MM.1S (cell line): Measurements from ENCODE around the gene CCDC134.

Experiments
- DNase-seq: peaks from one replicate; pipeline ENCODE4 v3.0.0-alpha.2; 2015
- H2AFZ ChIP-seq: fragments of 300-600 bp; sonication (generic); 2 replicates; pipeline ENCODE4 v1.6.0; 2016; ENCODE audit warnings: antibody characterized with exemption, low read length
- H3F3A ChIP-seq: fragments of 300-600 bp; sonication (generic); 2 replicates; pipeline ENCODE4 v1.6.1; 2016; ENCODE audit warnings: mild to moderate bottlenecking, antibody characterized with exemption, low read length, moderate library complexity, mixed read lengths; ENCODE audit not compliant: insufficient read depth
- H3K27ac ChIP-seq: fragments of 300-600 bp; sonication (generic); 2 replicates; pipeline ENCODE4 v1.5.1; 2016; ENCODE audit warnings: mild to moderate bottlenecking, low read length
- H3K27me3 ChIP-seq: fragments of 300-600 bp; sonication (generic); replicated peaks from 2 replicates; pipeline ENCODE4 v1.6.0; 2016; ENCODE audit warnings: low read length; ENCODE audit not compliant: insufficient read depth
- H3K36me3 ChIP-seq: fragments of 300-600 bp; sonication (generic); replicated peaks from 2 replicates; pipeline ENCODE4 v1.6.1; 2016; ENCODE audit warnings: mild to moderate bottlenecking, low read length, mixed read lengths; ENCODE audit not compliant: insufficient read depth
- H3K4me1 ChIP-seq: fragments of 300-600 bp; sonication (generic); 2 replicates; pipeline ENCODE4 v1.6.1; 2016; ENCODE audit warnings: low read length, mixed read lengths
- H3K4me2 ChIP-seq: fragments of 300-600 bp; sonication (generic); 2 replicates; pipeline ENCODE4 v1.6.0; 2016; ENCODE audit warnings: low read depth, low read length
- H3K4me3 ChIP-seq: fragments of 300-600 bp; sonication (generic); 2 replicates; pipeline ENCODE4 v1.5.1; 2016; ENCODE audit warnings: low read length, mixed read lengths
- H3K79me2 ChIP-seq: fragments of 300-600 bp; sonication (generic); 2 replicates; pipeline ENCODE4 v1.6.1; 2016; ENCODE audit warnings: mixed run types, low read length, mixed read lengths
- H3K9ac ChIP-seq: fragments of 300-600 bp; sonication (generic); 2 replicates; pipeline ENCODE4 v1.6.1; 2016; ENCODE audit warnings: low read length, mixed read lengths
- H3K9me2 ChIP-seq: fragments of 300-600 bp; sonication (generic); replicated peaks from 2 replicates; pipeline ENCODE4 v1.6.1; 2016; ENCODE audit warnings: mild to moderate bottlenecking, low read length, mixed read lengths; ENCODE audit not compliant: insufficient read depth
- H3K9me3 ChIP-seq: fragments of 300-600 bp; sonication (generic); replicated peaks from 2 replicates; pipeline ENCODE4 v1.6.1; 2016; ENCODE audit warnings: mild to moderate bottlenecking, low read length, mixed read lengths; ENCODE audit not compliant: insufficient read depth
- H4K20me1 ChIP-seq: fragments of 300-600 bp; sonication (generic); 2 replicates; pipeline ENCODE4 v1.6.1; 2016; ENCODE audit warnings: mild to moderate bottlenecking, low read length, moderate library complexity, mixed read lengths; ENCODE audit not compliant: insufficient read depth
- EZH2 ChIP-seq: fragments of 300-600 bp; sonication (generic); optimal IDR thresholded peaks from 2 replicates; pipeline ENCODE3; 2017; ENCODE audit warnings: low read depth, mild to moderate bottlenecking, antibody characterized with exemption, low read length, mixed read lengths
- EZH2phosphoT487 ChIP-seq: fragments of 300-600 bp; sonication (generic); IDR thresholded peaks from 2 replicates; pipeline ENCODE4 v1.6.1; 2018; ENCODE audit warnings: antibody characterized with exemption, low read length
- TF ChIP-seq, protein P1 (sequence below): fragments of 300-600 bp; sonication (generic); IDR thresholded peaks from 2 replicates; pipeline ENCODE4 v1.5.1; 2016; ENCODE audit warnings: antibody characterized with exemption, low read length, mixed read lengths

Gene CCDC134

GRCh38 chr22:41820447-41820846, 20.0 kb downstream of the CCDC134 start:
- Histone ChIP-seq H3K4me1 (no peaks in the 10 kb centered on the region), H2AFZ (no peak overlapping the region), H3K79me2 (peaks cover 5% of the 10 kb centered on the region; the same call in 1 of the 2 replicates), H3K9me2 (no peaks in the 10 kb centered on the region), H3K36me3 (no peaks in the 10 kb centered on the region), H3K4me3 (no peak overlapping the region), H3F3A (no peaks in the 10 kb centered on the region), H3K27ac (no peak overlapping the region), H3K27me3 (no peaks in the 10 kb centered on the region), H3K9me3 (no peaks in the 10 kb centered on the region), H4K20me1 (no peaks in the 10 kb centered on the region), H3K4me2 (no peak overlapping the region), H3K9ac (no peak overlapping the region)
- TF ChIP-seq, protein P1, sequence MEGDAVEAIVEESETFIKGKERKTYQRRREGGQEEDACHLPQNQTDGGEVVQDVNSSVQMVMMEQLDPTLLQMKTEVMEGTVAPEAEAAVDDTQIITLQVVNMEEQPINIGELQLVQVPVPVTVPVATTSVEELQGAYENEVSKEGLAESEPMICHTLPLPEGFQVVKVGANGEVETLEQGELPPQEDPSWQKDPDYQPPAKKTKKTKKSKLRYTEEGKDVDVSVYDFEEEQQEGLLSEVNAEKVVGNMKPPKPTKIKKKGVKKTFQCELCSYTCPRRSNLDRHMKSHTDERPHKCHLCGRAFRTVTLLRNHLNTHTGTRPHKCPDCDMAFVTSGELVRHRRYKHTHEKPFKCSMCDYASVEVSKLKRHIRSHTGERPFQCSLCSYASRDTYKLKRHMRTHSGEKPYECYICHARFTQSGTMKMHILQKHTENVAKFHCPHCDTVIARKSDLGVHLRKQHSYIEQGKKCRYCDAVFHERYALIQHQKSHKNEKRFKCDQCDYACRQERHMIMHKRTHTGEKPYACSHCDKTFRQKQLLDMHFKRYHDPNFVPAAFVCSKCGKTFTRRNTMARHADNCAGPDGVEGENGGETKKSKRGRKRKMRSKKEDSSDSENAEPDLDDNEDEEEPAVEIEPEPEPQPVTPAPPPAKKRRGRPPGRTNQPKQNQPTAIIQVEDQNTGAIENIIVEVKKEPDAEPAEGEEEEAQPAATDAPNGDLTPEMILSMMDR, result no peak
- TF ChIP-seq EZH2phosphoT487 (no peak), EZH2 (no peak)
- no peak for DNase-seq

- Histone ChIP-seq H3K36me3 (no peaks in the 10 kb centered on the region), H3K27ac (no peak overlapping the region), H2AFZ (no peak overlapping the region), H3K4me3 (no peak overlapping the region), H4K20me1 (no peaks in the 10 kb centered on the region), H3K9me3 (no peaks in the 10 kb centered on the region), H3K79me2 (0 out of 2 replicates have a peak, but pooled peaks cover 2% of the 10 kb centered on the region), H3K9me2 (no peaks in the 10 kb centered on the region), H3K9ac (no peak overlapping the region), H3K4me2 (no peak overlapping the region), H3K27me3 (no peaks in the 10 kb centered on the region), H3F3A (peaks cover 1% of the 10 kb centered on the region), H3K4me1 (peaks cover 3% of the 10 kb centered on the region)
- no peak for DNase-seq
- TF ChIP-seq EZH2phosphoT487, result no peak
- no peak for TF ChIP-seq EZH2
- TF ChIP-seq, protein P1, result no peak
Measured at GRCh38 chr22:41821471-41822316, 21.2 kb downstream of the CCDC134 start.

- H3K4me2 ChIP-seq, result no peak overlapping the region
- H4K20me1 ChIP-seq, result no peaks in the 10 kb centered on the region
- H3K4me1 ChIP-seq, result peaks cover 11% of the 10 kb centered on the region
- H2AFZ ChIP-seq, result no peak overlapping the region
- H3F3A ChIP-seq, result peaks cover 9% of the 10 kb centered on the region
- no peak overlapping the region for H3K9ac ChIP-seq
- no peak overlapping the region for H3K4me3 ChIP-seq
- H3K79me2 ChIP-seq, result 0 out of 2 replicates have a peak, but pooled peaks cover 2% of the 10 kb centered on the region
- no peaks in the 10 kb centered on the region for H3K36me3 ChIP-seq
- no peaks in the 10 kb centered on the region for H3K9me2 ChIP-seq
- TF ChIP-seq, protein P1, result peak; percentile 56
- TF ChIP-seq EZH2, result no peak
- peak; percentile 60 for DNase-seq
- no peaks in the 10 kb centered on the region for H3K9me3 ChIP-seq
- H3K27ac ChIP-seq, result no peak overlapping the region
- H3K27me3 ChIP-seq, result no peaks in the 10 kb centered on the region
Measured at GRCh38 chr22:41822317-41823057, 22.0 kb downstream of the CCDC134 start.
